Parathyroid adenoma (tissue), 2 donors: ENCODE data around the gene GATC.

ENCODE experiments used
- H2AFZ ChIP-seq: fragments of 300-600 bp; sonication (generic); one replicate; pipeline ENCODE4 v1.7.0; 2017; ENCODE audit warnings: antibody characterized with exemption, mild to moderate bottlenecking
- H3K27ac ChIP-seq: fragments of 300-600 bp; sonication (generic); one replicate; pipeline ENCODE4 v1.7.0; 2017
- H3K27me3 ChIP-seq: fragments of 300-600 bp; sonication (generic); one replicate; pipeline ENCODE4 v1.7.0; 2017; ENCODE audit warnings: low read length; ENCODE audit not compliant: control insufficient read depth, insufficient read depth
- H3K36me3 ChIP-seq: fragments of 300-600 bp; sonication (generic); one replicate; pipeline ENCODE4 v1.7.0; 2017; ENCODE audit warnings: low read length; ENCODE audit not compliant: control insufficient read depth, insufficient read depth
- H3K4me1 ChIP-seq: fragments of 300-600 bp; sonication (generic); one replicate; pipeline ENCODE4 v1.7.0; 2017; ENCODE audit warnings: control low read depth
- H3K4me2 ChIP-seq: fragments of 300-600 bp; sonication (generic); one replicate; pipeline ENCODE4 v1.7.0; 2017; ENCODE audit warnings: low read length
- H3K4me3 ChIP-seq: fragments of 300-600 bp; sonication (generic); one replicate; pipeline ENCODE4 v1.7.0; 2017; ENCODE audit warnings: low read depth, low read length
- H3K79me2 ChIP-seq: fragments of 300-600 bp; sonication (generic); one replicate; pipeline ENCODE4 v1.7.0; 2017; ENCODE audit warnings: control low read depth
- H3K9ac ChIP-seq: fragments of 300-600 bp; sonication (generic); one replicate; pipeline ENCODE4 v1.7.0; 2017; ENCODE audit warnings: mild to moderate bottlenecking
- H3K9me3 ChIP-seq: fragments of 300-600 bp; sonication (generic); one replicate; pipeline ENCODE4 v1.7.0; 2017; ENCODE audit warnings: low read length; ENCODE audit not compliant: control insufficient read depth
- CTCF ChIP-seq: fragments of 300-600 bp; sonication (generic); IDR thresholded peaks from one replicate; pipeline ENCODE4 v1.7.0; 2017; ENCODE audit warnings: antibody characterized with exemption, mild to moderate bottlenecking
- donor health status: primary hyperparathyroidism.

GATC gene

GRCh38 chr12:120489018-120489417, 42.8 kb downstream of the GATC start:
- H3K36me3 ChIP-seq: no peaks in the 10 kb centered on the region
- no peak overlapping the region for H3K4me2 ChIP-seq
- no peak for TF ChIP-seq CTCF
- H3K27me3 ChIP-seq: no peaks in the 10 kb centered on the region
- no peaks in the 10 kb centered on the region for H3K9me3 ChIP-seq
- no peak overlapping the region for H3K9ac ChIP-seq
- H3K4me1 ChIP-seq: no peaks in the 10 kb centered on the region
- no peak overlapping the region for H2AFZ ChIP-seq
- H3K27ac ChIP-seq: no peak overlapping the region
- no peaks in the 10 kb centered on the region for H3K79me2 ChIP-seq
- no peak overlapping the region for H3K4me3 ChIP-seq

GRCh38 chr12:120490325-120490724, 44.1 kb downstream of the GATC start:
- Histone ChIP-seq H3K9me3 (no peaks in the 10 kb centered on the region), H3K36me3 (no peaks in the 10 kb centered on the region), H3K4me1 (no peaks in the 10 kb centered on the region), H3K4me3 (no peak overlapping the region), H3K9ac (no peak overlapping the region), H3K27me3 (no peaks in the 10 kb centered on the region), H3K79me2 (no peaks in the 10 kb centered on the region), H3K27ac (no peak overlapping the region), H3K4me2 (no peak overlapping the region), H2AFZ (no peak overlapping the region)
- no peak for TF ChIP-seq CTCF

DNA sequence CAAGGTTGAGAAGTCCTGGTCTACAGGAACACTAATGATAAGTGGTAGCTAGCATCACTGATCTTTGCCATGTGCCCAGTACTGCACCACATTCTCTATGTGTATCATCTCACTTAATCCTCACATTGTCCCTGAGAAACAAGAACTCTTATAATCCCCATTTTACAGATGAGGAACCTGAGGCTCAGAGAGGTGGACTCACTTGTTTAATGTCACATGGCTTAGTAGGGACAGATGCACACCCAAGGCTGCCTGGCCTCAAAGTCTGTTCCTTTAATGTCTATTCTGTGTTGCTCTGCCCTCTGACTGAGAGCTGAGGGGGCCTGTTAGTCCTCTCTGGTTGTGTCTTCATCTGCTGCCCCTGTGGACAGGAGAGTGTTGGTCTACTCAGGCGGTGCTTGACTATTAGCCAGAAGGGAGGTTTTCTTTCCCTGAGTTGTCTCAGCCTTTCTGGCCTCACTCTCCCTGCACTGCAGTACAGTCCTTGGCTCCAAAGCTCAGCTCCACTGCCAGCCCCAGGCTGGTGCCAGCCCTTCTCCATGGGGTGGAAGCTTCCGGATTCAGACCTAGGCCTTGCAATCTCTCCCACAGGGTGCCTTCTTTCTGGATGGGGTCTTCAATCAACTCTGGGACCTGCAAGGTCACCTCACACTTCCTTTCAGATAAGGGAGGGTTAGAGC, 44.7 kb downstream of the GATC start:
- Histone ChIP-seq H3K9me3 (no peaks in the 10 kb centered on the region), H3K4me3 (no peak overlapping the region), H3K27me3 (no peaks in the 10 kb centered on the region), H3K9ac (no peak overlapping the region), H3K79me2 (no peaks in the 10 kb centered on the region), H3K4me2 (no peak overlapping the region), H3K4me1 (no peaks in the 10 kb centered on the region), H2AFZ (no peak overlapping the region), H3K27ac (no peak overlapping the region), H3K36me3 (no peaks in the 10 kb centered on the region)
- TF ChIP-seq CTCF: no peak

DNA sequence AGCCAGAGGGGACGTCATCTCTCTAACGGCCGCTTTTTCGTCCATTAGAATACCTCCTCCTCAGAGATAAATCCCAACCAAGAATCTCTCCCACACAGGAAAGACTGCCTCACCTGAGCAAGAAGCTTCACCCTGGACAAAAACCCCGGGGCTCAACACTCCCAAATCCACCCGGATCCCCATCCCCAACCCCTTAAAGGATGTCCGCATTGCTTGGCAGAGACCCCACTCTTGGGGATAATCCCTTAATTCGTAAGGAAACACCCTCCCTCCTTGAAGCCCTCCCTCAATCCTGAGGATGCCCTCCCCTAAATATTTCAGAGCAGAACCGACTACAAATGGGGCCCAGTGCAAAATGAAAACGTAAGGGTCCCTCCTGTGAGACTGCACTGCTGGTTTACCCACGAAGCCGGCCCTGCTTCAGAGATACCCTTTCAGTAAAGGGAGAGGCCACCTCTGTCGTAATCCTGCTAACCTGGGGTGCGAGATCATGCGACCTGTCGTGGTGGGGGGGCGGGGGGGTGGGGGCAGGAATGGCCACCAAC, 49.0 kb downstream of the GATC start:
- Histone ChIP-seq H3K4me1 (no peaks in the 10 kb centered on the region), H2AFZ (peak overlapping the region; percentile 81), H3K27ac (peak overlapping the region; percentile 38), H3K36me3 (no peaks in the 10 kb centered on the region), H3K27me3 (no peaks in the 10 kb centered on the region), H3K9ac (no peak overlapping the region), H3K9me3 (no peaks in the 10 kb centered on the region), H3K4me2 (peak overlapping the region; percentile 78), H3K79me2 (no peaks in the 10 kb centered on the region), H3K4me3 (peak overlapping the region; percentile 89)
- TF ChIP-seq CTCF: no peak
